Activated CD8-positive, alpha-beta memory T cell treated with anti-CD3 and anti-CD28 coated beads for 48 hours (primary cell): ENCODE data around the gene DEF6.
"Not testable (repeated sequence)": the region's sequence is repeated elsewhere in the genome, so short reads cannot be mapped to it uniquely, and the experiment has no call there.

Experiments
- DNase-seq, 3 experiments: peaks; one replicate each; pipeline ENCODE4 v3.0.0-alpha.2; 2020; ENCODE audit warnings: low read depth in 2 of 3, low spot score in 2 of 3

Gene DEF6

GRCh38 chr6:35309611-35310264 is 12.1 kb downstream of the DEF6 start:
- DNase-seq = no peak

DNA sequence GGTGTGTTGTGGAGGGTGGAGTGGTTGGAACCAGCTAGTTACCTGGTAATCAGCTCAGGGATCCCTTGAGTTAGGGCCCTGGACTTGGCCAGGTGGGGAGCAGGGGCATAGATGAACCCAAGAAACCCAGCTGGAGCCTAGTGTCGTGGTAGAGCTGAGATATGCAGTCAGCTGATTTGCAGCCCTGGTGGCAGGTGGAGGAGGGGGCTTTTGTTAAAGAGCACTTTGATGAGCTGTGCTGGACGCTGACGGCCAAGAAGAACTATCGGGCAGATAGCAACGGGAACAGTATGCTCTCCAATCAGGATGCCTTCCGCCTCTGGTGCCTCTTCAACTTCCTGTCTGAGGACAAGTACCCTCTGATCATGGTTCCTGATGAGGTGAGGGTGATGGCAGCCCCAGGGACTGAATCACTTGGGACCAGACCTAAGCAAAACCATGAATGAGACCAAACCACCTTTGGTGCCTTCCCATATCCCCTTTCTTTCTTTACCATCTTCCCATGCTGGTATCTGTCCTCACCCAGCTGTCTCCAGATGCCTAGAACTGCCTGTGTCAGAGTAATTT is 12.7 kb downstream of the DEF6 start:
- no peak for DNase-seq

DNA sequence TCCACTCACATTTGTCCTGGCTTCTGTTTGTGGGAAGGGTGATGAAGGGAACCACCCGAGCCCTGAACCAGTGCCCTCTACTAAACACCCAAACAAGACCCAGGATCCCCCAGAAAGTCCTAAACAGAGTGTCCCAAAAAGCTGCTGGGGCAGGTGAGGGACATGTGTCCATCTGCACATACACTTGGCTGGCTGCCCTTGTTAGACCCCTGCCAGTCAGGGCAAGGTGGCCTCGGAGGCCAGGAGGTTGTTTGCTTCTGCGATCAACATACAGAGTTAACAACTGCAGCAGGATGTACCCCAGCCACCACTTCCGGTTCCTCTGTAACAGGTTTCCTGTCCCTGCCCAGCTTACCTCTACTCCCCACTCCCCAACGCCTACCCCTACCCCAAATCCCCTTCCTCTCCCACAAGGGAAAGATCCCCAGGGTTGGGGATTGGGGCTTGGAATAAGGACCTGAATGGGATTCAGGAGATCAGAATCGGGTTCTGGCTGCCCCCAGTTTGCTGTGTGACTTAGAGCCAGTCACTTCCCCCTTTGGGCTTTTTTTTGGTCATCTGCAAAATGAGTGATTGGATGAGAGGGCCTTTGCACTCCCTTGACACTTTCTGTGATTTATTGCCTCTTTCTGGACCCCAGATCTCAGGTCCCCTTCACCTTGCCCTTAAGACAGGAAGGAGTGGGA is 13.9 kb downstream of the DEF6 start:
- no peak for DNase-seq

GRCh38 chr6:35312076-35312800 is 14.6 kb downstream of the DEF6 start:
- no peak for DNase-seq

GRCh38 chr6:35312807-35313206 is 15.2 kb downstream of the DEF6 start:
- no peak for DNase-seq

- no peak for DNase-seq
These were observed 20.0 kb downstream of the DEF6 start for GRCh38 chr6:35317483-35318195.

GRCh38 chr6:35318196-35319171 is 20.9 kb downstream of the DEF6 start:
- DNase-seq = no peak

- DNase-seq = no peak
These were observed 21.9 kb downstream of the DEF6 start for GRCh38 chr6:35319346-35320030.

- DNase-seq = no peak
These were observed 22.4 kb downstream of the DEF6 start for GRCh38 chr6:35320031-35320410.

GRCh38 chr6:35321091-35321490 is 23.5 kb downstream of the DEF6 start:
- no peak for DNase-seq

- DNase-seq = peak in 1 of 3 experiments; percentile 38
These were observed 29.9 kb downstream of the DEF6 start for GRCh38 chr6:35327349-35328027.

DNA sequence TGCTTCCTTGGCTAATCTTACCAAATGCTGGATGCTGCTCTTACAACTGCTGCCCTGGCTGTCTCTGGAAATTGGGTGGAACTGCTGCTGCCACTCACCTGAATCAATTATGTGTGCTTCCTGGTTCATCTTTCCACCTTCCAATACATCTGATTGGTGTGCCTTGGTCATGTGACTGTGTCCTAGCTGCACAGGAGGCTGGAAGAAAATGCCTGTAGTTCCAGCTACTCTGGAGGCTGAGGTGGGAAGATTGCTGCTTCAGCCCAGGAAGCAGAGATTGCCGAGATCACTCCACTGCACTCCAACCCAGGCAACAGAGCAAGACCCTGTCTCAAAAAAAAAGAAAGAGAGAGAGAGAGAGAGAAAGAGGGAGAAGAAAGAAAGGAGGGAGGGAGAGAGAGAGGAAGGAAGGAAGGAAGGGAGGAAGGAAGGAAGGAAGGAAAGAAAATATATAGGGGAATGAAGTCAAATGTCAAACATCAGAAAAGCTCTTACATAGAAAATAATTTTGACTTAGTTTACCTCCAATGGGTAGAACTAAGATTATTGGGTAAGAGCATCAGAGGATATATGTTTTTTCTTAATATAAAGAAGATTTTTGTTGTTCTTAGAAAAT is 30.6 kb downstream of the DEF6 start:
- no peak for DNase-seq

DNA sequence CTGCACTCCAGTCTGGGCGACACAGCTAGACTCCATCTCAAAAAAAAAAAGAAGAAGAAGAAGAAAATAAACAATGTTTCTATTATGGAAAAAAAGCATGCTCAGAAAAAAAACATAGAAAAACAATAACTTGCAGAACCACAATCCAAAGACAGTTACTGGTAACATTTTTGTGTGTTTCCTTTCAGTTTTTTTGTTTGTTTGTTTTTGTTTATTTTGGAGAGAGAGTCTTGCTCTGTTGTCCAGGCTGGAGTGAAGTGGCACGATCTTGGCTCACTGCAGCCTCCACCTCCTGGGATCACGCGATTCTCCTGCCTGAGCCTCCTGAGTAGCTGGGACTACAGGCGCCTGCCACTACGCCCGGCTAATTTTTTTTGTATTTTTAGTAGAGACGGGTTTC is 31.3 kb downstream of the DEF6 start:
- DNase-seq = not testable (repeated sequence)

DNA sequence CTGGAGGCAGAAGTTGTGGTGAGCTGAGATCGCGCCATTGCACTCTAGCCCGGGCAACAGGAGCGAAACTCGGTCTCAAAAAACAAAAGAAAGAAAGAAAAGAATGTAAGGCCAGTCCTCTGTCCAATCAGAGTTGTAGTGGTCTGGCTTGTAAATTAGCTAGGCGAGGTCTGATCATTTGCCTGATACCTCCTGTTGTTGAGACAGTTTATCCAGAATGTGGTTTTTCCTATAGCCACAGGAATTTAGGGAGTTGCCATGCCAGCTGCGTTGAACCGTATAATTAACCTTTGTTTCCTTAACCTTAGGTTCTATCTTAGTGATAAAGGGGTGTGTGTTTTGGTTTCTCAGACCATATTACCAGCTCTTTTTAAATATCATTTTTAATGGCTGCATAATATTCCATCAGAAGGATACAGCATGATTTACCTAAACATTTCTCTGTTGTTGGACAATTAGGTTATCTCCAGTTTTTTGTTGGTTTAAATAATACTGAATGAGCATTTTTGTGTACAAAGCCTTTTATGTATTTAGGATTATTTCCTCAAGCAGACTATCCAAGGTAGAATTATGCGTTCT is 33.0 kb downstream of the DEF6 start:
- DNase-seq = no peak

DNA sequence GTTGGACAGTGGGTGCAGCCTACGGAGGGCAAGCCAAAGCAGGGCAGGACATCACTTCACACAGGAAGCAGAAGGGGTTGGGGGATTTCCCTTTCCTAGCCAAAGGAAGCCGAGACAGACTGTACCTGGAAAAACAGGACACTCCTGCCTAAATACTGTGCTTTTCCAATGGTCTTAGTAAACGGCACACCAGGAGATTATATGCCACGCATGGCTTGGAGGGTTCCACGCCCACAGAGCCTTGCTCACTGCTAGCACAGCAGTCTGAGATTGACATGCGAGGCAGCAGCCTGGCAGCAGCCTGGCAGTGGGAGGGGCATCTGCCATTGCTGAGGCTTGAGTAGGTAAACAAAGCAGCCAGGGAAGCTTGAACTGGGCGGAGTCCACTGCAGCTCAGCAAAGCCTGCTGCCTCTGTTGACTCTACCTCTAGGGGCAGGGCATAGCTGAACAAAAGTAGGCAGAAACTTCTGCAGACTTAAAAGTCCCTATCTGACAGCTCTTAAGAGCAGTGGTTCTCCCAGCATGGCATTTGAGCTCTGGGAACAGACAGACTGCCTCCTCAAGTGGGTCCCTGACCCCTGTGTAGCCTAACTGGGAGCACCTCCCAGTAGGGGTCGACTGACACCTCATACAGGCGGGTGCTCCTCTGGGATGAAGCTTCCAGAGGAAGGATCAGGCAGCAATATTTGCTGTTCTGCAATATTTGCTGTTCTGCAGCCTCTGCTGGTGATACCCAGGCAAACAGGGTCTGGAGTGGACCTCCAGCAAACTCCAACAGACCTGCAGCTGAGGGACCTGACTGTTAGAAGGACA is 34.7 kb downstream of the DEF6 start:
- DNase-seq = not testable (repeated sequence)

GRCh38 chr6:35341557-35341956 is 43.9 kb downstream of the DEF6 start:
- no peak for DNase-seq
